ENCODE data around the gene OMP.

Gene OMP

GRCh38 chr11:77127920-77128691, 25.5 kb downstream of the OMP start, which contains the start of gene MYO7A:
Gene MYO7A (plus strand): TSS chr11:77128246. CDS start chr11:77130635, 2,389 bp downstream.
- no peak for TF ChIP-seq CTCF (IDR thresholded peaks at IDR 0.05)
- no peak within 1 kb of the TSS for H3K27ac ChIP-seq
- peak within 1 kb of the TSS; percentile 66 for H3K4me3 ChIP-seq
- DNase-seq (ENCODE audit: low spot score): peak; percentile 84

- H3K27ac ChIP-seq: no peak overlapping the region
- no peak overlapping the region for H3K4me3 ChIP-seq
- no peak for TF ChIP-seq CTCF (IDR thresholded peaks at IDR 0.05)
- DNase-seq (ENCODE audit: low spot score): no peak
Measured at GRCh38 chr11:77129069-77129841, 26.6 kb downstream of the OMP start.

GRCh38 chr11:77129842-77130756, 27.5 kb downstream of the OMP start:
- H3K4me3 ChIP-seq: no peak overlapping the region
- no peak for DNase-seq (ENCODE audit: low spot score)
- no peak overlapping the region for H3K27ac ChIP-seq
- TF ChIP-seq CTCF (IDR thresholded peaks at IDR 0.05): no peak

GRCh38 chr11:77130763-77131513, 28.3 kb downstream of the OMP start:
- no peak for TF ChIP-seq CTCF (IDR thresholded peaks at IDR 0.05)
- peak overlapping the region in 1 of 2 donors; percentile 24 for H3K27ac ChIP-seq
- H3K4me3 ChIP-seq: no peak overlapping the region
- DNase-seq (ENCODE audit: low spot score): no peak

- TF ChIP-seq CTCF (IDR thresholded peaks at IDR 0.05): no peak
- DNase-seq (ENCODE audit: low spot score): no peak
- peak overlapping the region in 1 of 2 donors; percentile 24 for H3K27ac ChIP-seq
- H3K4me3 ChIP-seq: no peak overlapping the region
Measured at GRCh38 chr11:77131560-77131959, 28.9 kb downstream of the OMP start.

- Histone ChIP-seq H3K27ac (no peak overlapping the region), H3K4me3 (no peak overlapping the region)
- TF ChIP-seq CTCF (IDR thresholded peaks at IDR 0.05): no peak
- DNase-seq (ENCODE audit: low spot score): no peak
Measured at GRCh38 chr11:77135069-77135468, 32.4 kb downstream of the OMP start.
